Adrenal gland (tissue), 5 donors: Measurements from ENCODE around the gene AHCYL1.

ENCODE experiments used
- POLR2A ChIP-seq, 2 donors: fragments of 450-650 bp; IDR thresholded peaks; one replicate each; pipeline ENCODE4 v1.6.1; 2017; ENCODE audit warnings: antibody characterized with exemption in 2 of 2, mild to moderate bottlenecking in 2 of 2, moderate library complexity in 1 of 2
- TF ChIP-seq, protein P1 (sequence below), 6 experiments: fragments of 450-650 bp in 4 of 6; fragments of 200-600 bp in 2 of 6; sonication (generic) in 1 of 6; IDR thresholded peaks; 1 replicate in 5 of 6; 2 replicates in 1 of 6; pipeline versions ENCODE4 v1.5.1 to v1.8.0; 2016 to 2021; ENCODE audit warnings: antibody characterized with exemption in 6 of 6, mild to moderate bottlenecking in 2 of 6, moderate library complexity in 1 of 6
- donor health status: DM: no; HTN: no; CAD: no.

DNA sequence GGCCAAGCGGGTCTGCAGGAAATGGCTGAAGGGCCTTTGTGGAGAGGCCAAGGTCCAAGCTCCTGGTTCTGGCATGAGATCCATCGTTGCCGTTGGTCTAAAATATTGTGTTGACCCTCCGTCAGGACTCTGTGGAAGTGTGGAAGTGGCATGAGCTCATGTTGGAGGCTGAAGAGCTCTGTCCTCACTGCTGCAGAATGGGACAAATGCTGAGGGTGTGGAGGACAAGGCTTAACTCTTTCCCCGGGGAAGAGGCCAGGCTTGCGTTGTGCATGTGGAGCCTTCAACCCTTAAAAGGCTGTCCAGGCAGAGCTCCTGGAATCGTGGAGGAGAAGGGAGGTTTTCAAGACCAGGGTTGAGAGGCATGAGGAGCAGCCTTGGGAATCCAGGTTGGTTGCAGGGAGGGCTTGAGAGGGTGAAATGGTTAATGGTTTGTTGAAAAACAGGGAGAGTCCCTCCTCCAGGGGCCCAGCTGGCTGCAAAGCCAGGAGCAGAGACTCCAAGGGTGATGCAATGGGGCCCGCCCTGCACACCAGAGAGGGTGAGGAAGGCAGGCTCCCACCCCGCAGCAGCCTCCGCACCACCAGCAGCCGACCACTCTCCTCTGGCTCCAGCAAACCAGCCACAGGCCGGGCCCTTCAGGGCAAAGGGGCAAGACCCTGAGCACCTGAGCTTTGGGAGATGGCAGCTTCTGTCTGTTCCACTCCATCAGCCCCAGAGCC is 6.7 kb upstream of the AHCYL1 start:
- TF ChIP-seq, protein P1, sequence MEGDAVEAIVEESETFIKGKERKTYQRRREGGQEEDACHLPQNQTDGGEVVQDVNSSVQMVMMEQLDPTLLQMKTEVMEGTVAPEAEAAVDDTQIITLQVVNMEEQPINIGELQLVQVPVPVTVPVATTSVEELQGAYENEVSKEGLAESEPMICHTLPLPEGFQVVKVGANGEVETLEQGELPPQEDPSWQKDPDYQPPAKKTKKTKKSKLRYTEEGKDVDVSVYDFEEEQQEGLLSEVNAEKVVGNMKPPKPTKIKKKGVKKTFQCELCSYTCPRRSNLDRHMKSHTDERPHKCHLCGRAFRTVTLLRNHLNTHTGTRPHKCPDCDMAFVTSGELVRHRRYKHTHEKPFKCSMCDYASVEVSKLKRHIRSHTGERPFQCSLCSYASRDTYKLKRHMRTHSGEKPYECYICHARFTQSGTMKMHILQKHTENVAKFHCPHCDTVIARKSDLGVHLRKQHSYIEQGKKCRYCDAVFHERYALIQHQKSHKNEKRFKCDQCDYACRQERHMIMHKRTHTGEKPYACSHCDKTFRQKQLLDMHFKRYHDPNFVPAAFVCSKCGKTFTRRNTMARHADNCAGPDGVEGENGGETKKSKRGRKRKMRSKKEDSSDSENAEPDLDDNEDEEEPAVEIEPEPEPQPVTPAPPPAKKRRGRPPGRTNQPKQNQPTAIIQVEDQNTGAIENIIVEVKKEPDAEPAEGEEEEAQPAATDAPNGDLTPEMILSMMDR (IDR thresholded peaks at IDR 0.05), result no peak
- no peak for TF ChIP-seq POLR2A (IDR thresholded peaks at IDR 0.05)
